GM23248 (cell line): Measurements from ENCODE around the gene PNMA6F.

Source experiments
- EZH2 ChIP-seq: fragments of 200-600 bp; sonication (generic); IDR thresholded peaks from 2 replicates; pipeline ENCODE4 v1.6.1; 2018; ENCODE audit warnings: antibody characterized with exemption, mild to moderate bottlenecking; ENCODE audit not compliant: insufficient read depth, poor library complexity, severe bottlenecking
- EZH2phosphoT487 ChIP-seq: fragments of 200-600 bp; sonication (generic); IDR thresholded peaks from 2 replicates; pipeline ENCODE4 v1.6.1; 2018; ENCODE audit warnings: antibody characterized with exemption, moderate library complexity, mild to moderate bottlenecking, low read depth; ENCODE audit not compliant: insufficient read depth

DNA sequence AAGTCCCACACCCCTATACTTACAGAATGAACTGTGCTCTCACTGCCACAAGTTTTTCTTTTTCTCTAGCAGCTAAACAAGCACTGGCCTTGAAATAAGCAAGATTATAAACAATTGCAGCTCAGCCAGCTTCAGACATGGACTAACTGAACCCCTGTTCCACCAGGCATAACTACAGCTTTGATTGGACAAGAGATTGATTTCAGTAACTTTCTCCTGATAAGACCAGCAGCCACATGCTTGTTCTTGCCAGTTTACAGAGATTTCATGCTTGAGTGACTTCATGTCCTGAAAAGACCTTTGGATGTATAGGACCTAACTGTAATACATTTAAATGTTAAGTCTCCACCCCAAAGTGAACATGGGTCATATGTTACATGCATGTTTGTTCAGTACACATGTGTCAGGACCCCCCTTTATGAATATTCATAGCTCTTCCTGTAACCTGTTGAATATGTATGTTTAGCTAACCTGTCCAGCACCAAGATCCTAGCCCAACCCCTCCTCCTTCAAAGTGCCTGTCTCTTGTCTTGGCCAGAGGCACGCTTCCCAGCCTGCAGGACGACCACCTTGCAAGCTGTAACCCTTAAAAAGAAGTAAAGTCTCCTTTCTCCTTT lies 40.3 kb upstream of the PNMA6F start:
- TF ChIP-seq EZH2 (no peak), EZH2phosphoT487 (no peak)
